Measurements from ENCODE around the gene FPR2.
A peak's percentile ranks its signal among the peaks of the same experiment; 100 is the strongest.
"Not testable (repeated sequence)": the region's sequence is repeated elsewhere in the genome, so short reads cannot be mapped to it uniquely, and the experiment has no call there.

FPR2 gene

GRCh38 chr19:51739466-51740213 is 21.3 kb upstream of the FPR2 start:
- DNase-seq (ENCODE audit: low read depth in 3 of 3, low spot score in 1 of 3) = no peak

- no peak for DNase-seq (ENCODE audit: low read depth in 3 of 3, low spot score in 1 of 3)
Measured at GRCh38 chr19:51740356-51740755, 20.6 kb upstream of the FPR2 start.

- no peak for DNase-seq (ENCODE audit: low read depth in 3 of 3, low spot score in 1 of 3)
Measured at GRCh38 chr19:51742789-51743188, 18.2 kb upstream of the FPR2 start.

GRCh38 chr19:51743405-51743804 is 17.6 kb upstream of the FPR2 start:
- no peak for DNase-seq (ENCODE audit: low read depth in 3 of 3, low spot score in 1 of 3)

GRCh38 chr19:51746731-51747130 is 14.2 kb upstream of the FPR2 start:
- no peak for DNase-seq (ENCODE audit: low read depth in 3 of 3, low spot score in 1 of 3)

DNA sequence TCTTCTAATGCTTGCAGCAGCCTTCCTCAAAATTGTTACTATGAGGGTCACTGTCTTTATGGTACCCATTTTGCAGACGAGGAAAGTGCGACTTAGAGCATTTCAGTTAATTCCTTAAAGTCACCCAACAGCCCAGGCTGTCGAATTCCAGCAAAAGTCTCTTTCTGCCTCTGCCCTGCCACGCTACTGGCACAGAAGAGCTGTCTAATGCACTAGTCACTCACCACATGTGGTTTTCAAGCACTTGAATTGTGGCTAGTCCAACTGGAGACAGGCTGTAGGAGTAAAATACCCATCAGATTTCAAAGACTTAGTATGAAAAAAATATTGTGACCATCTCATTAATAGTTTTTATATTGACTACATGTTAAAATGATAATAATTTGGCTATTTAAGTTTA is 11.0 kb upstream of the FPR2 start:
- DNase-seq (ENCODE audit: low read depth in 3 of 3, low spot score in 1 of 3) = no peak

DNA sequence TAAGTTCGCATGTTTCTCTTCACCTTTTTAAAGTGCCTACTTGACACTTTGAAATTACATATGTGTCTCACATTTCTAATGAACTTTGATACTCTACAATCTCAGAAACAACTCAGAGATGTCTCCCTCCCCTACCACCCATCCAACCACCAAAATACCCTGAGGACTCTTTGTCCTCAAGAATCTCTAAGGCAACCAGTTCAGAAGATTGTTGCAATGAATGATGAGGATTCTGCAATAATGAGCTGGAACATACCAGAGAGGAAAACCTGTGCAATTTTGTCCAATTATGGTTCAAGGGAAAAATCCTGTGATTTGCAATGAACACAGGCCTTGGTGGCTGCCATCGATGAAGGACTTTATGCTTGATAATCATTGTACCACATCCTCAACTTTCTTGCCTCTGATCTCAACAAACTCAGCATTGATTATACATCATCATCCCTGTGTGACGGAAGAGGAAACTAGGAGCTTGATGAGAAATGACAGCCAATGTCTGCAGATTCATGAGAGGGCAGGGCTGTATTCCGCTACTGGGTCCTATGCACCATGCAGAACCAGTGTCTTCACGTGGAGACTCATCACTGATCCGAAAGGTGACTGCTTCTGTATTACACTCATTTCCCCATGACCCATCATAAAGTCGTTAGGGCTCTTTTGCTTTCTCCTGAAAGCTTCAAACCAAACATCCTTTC is 10.4 kb upstream of the FPR2 start:
- DNase-seq (ENCODE audit: low read depth in 3 of 3, low spot score in 1 of 3) = no peak

DNA sequence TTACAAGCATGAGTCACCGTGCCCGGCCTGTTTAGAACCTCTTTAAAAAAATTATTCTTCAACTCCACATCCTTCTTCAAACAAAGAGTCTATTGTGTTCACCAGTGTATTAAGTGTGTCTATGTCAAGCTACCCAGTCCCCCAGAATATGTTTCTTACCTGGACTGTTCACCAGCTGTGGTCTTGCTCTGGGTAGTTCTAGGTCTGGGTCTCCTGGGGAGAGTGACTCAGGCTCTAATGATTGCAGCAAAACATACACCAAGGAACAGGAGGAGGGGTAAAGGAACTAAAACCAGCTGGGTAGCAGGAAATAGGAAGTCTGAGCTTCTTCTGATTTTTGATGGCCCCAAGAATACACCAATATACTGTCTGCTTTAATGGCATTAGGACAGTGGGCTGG is 9.3 kb upstream of the FPR2 start, which contains the start of gene FPR1:
TSS of gene FPR1 (minus strand) at position 224 of the 400 bp plus-strand sequence. CDS start 4,884 bp downstream, outside the sequence.
- no peak for DNase-seq (ENCODE audit: low read depth in 3 of 3, low spot score in 1 of 3)

- no peak for DNase-seq (ENCODE audit: low read depth in 3 of 3, low spot score in 1 of 3)
Measured at GRCh38 chr19:51754109-51754508, 6.9 kb upstream of the FPR2 start.

- DNase-seq (ENCODE audit: low read depth in 3 of 3, low spot score in 1 of 3) = no peak
Measured at GRCh38 chr19:51754770-51755169, 6.2 kb upstream of the FPR2 start.

GRCh38 chr19:51755571-51755970 is 5.4 kb upstream of the FPR2 start:
- no peak for DNase-seq (ENCODE audit: low read depth in 3 of 3, low spot score in 1 of 3)

DNA sequence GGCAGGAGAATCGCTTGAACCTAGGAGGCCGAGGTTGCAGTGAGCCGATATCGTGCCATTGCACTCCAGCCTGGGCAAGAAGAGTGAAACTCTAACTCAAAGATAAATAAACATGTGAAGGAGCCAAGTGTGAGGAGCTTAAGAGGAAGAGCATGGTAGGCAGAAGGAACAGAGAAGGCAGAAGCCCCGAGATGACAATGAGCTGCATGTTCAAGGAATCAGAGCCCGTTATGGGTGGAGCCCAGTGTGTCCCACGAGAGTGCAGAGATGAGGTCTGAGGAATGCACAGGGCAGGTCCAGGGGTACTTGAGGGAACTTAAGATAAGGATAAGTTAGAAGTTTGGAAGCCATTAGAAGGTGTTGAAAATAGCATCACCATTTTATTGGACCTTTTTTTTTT is 716 bp downstream of the FPR2 start:
- no peak for DNase-seq (ENCODE audit: low read depth in 3 of 3, low spot score in 1 of 3)

GRCh38 chr19:51765086-51765485 is 4.1 kb downstream of the FPR2 start:
- DNase-seq (ENCODE audit: low read depth in 3 of 3, low spot score in 1 of 3) = no peak

DNA sequence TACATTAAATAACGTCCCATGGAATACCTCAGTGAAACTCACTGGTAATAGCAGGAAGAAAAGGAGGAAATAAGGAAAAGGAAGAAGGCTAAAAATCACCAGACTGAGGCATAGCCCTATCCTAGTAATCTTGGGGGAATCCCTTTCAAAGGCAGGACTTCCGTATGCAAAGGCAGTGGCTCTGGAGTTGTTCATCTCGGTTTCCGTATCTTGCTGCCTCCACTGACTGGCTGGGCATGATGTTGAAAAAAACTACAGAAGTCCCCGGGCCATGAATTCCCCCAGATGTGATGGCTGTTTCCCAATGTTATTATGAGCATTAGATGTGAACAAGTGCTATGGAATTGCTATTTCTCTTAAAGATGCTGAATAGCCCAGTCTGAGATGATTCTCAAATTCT is 5.5 kb downstream of the FPR2 start:
- DNase-seq (ENCODE audit: low read depth in 3 of 3, low spot score in 1 of 3) = no peak

GRCh38 chr19:51771376-51772130 is 10.6 kb downstream of the FPR2 start:
- no peak for DNase-seq (ENCODE audit: low read depth in 3 of 3, low spot score in 1 of 3)

DNA sequence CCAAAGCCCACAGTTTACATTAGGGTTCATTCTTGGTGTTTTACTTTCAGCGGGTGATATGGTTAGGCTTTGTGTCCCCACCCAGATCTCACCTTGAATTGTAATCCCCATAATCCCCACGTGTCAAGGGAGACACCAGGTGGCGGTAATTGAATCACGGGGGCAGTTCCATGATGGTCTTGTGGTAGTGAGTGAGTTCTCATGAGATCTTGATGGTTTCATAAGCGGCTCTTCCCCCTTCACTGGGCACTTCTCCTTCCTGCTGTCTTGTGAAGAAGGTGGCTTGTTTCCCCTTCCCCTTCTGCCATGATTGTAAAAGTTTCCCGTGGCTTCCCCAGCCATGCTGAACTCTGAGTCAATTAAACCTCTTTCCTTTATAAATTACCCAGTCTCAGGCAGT is 12.0 kb downstream of the FPR2 start:
- DNase-seq (ENCODE audit: low read depth in 3 of 3, low spot score in 1 of 3) = no peak

DNA sequence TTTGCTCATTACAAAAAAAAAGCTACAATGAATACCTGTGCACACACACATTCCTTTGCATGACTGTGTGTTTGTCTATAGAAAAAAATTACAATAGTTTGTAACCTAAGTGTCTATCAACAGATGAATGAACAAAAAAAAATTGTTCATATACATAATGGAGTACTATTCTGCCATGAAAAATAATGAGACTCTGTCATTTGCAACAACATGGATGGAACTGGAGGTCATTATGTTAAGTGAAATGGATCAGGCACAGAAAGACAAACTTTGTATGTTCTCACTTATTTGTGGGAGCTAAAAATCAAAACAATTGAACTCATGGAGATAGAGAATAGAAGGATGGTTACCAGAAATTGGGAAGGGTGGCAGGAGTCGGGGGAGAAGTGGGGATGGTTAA is 15.6 kb downstream of the FPR2 start:
- DNase-seq (ENCODE audit: low read depth in 3 of 3, low spot score in 1 of 3) = not testable (repeated sequence)

DNA sequence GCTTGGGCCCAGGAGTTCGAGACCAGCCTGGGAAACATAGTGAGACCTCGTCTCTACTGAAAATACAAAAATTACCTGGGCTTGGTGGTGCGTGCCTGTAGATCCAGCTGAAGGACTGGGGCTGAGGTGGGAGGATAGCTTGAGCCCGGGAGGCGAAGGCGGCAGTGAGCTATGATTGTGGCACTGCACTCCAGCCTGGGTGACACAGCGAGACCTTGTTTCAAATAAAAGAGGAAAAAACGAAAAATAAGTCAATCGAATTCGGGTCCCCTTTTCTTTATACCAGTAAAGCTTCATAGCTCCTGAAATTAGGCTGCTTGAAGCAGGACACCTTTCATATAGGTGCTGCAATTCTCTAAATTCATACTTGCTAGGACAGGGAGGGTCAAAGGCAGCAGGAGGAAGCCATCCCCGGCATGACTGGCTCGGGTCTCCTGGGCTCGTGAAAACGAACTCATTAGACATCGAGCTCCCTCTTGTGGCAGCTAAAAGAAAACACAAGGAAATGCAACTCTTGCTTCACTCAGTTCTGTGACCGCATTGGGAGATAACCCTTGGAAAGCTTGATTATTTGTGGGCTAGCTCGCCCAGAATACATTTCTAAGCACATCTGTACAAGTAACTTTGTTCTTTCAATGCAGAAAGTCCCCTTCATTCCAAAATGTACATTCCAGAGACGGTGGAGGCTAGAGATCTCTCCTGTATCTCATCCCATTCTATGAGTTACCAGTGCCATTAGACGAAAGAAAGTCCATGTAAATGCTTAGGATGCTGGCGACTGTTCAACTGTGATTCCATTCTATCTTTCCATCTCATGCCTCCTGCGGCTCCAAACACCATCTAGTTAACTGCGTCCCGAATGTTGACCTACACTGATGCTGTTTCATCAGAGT is 16.8 kb downstream of the FPR2 start:
- peak in 1 of 3 donors; percentile 5 for DNase-seq (ENCODE audit: low read depth in 3 of 3, low spot score in 1 of 3)

- no peak for DNase-seq (ENCODE audit: low read depth in 3 of 3, low spot score in 1 of 3)
Measured at GRCh38 chr19:51779181-51779580, 18.2 kb downstream of the FPR2 start.

DNA sequence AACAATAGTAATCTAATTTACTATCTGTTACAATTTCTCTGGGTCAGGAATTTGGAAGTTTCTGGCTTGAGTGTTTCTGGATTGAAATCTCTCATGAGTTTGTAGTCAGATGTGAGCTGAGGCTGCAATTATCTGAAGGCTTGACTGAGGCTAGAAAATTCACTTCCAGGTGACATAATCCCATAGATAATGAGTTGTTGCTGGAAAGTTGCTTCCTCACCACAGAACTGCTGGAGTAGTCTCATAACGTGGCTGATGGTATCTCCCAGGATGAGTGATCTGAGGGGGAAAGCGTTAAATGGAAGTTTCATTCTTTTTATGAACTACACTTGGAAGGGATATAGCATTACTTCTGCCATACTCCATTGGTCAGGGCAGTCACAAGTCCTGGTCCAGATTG is 18.7 kb downstream of the FPR2 start:
- DNase-seq (ENCODE audit: low read depth in 3 of 3, low spot score in 1 of 3) = no peak

DNA sequence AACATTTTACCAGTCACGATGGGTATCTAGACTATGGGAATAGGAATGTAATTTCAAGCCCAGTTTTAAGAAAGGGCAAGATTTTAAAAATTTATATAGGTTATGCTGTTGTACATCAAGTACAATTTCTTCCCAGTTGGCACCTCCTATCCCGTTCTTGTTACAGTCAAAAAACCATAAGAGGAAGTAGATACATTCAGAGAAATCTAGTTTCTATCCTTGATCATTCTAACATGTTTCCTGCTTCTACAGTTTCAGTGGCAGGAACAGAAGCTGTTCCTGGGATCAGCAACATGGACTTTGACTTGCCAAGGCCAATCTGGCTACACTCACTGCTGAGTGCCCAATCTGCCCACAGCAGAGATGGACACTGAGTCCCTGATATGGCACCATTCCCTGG is 19.3 kb downstream of the FPR2 start:
- DNase-seq (ENCODE audit: low read depth in 3 of 3, low spot score in 1 of 3) = no peak
